DOHH2 (cell line): ENCODE data around the gene TSHZ1.

ENCODE experiments used
- H3F3A ChIP-seq: fragments of 200-600 bp; sonication (generic), shearing (Covaris generic); 2 replicates; pipeline ENCODE4 v1.6.0; 2016; ENCODE audit warnings: antibody characterized with exemption, mild to moderate bottlenecking; ENCODE audit not compliant: control insufficient read depth, insufficient read depth
- H3K27ac ChIP-seq: fragments of 200-600 bp; sonication (generic); 2 replicates; pipeline ENCODE4 v1.5.1; 2014; ENCODE audit warnings: low read depth, mild to moderate bottlenecking, low read length, moderate library complexity
- H3K27me3 ChIP-seq: fragments of 200-600 bp; sonication (generic); 2 replicates; pipeline ENCODE4 v1.6.1; 2014; ENCODE audit warnings: mild to moderate bottlenecking, low read length, mixed read lengths; ENCODE audit not compliant: control insufficient read depth
- H3K36me3 ChIP-seq: fragments of 200-600 bp; sonication (generic); 2 replicates; pipeline ENCODE4 v1.6.1; 2014; ENCODE audit warnings: mild to moderate bottlenecking, low read length, moderate library complexity, mixed read lengths; ENCODE audit not compliant: control insufficient read depth
- H3K4me1 ChIP-seq: fragments of 200-600 bp; sonication (generic); 2 replicates; pipeline ENCODE4 v1.6.1; 2014; ENCODE audit warnings: mild to moderate bottlenecking, low read length, mixed read lengths; ENCODE audit not compliant: control insufficient read depth
- H3K4me2 ChIP-seq: fragments of 200-600 bp; sonication (generic); 2 replicates; pipeline ENCODE4 v1.6.0; 2014; ENCODE audit warnings: mild to moderate bottlenecking, low read length, moderate library complexity
- H3K4me3 ChIP-seq: fragments of 200-600 bp; sonication (generic); 2 replicates; pipeline ENCODE4 v1.5.1; 2014; ENCODE audit warnings: mild to moderate bottlenecking, low read length, mixed read lengths
- H3K79me2 ChIP-seq: fragments of 200-600 bp; sonication (generic); 2 replicates; pipeline ENCODE4 v1.6.1; 2014; ENCODE audit warnings: mild to moderate bottlenecking, low read length, mixed read lengths; ENCODE audit not compliant: control insufficient read depth
- H3K9me2 ChIP-seq: fragments of 200-600 bp; sonication (generic); replicated peaks from 2 replicates; pipeline ENCODE4 v1.6.1; 2014; ENCODE audit warnings: mild to moderate bottlenecking, low read length, mixed read lengths; ENCODE audit not compliant: control insufficient read depth
- H3K9me3 ChIP-seq: fragments of 200-600 bp; sonication (generic); 2 replicates; pipeline ENCODE4 v1.6.1; 2014; ENCODE audit warnings: antibody characterized with exemption, low read length, mixed read lengths; ENCODE audit not compliant: control insufficient read depth, insufficient read depth
- H4K20me1 ChIP-seq: fragments of 200-600 bp; sonication (generic); 2 replicates; pipeline ENCODE4 v1.6.0; 2014; ENCODE audit warnings: low read depth, mild to moderate bottlenecking, antibody characterized with exemption, low read length, moderate library complexity; ENCODE audit not compliant: control insufficient read depth, insufficient read depth
- EZH2phosphoT487 ChIP-seq: fragments of 200-600 bp; sonication (generic); IDR thresholded peaks from 2 replicates; pipeline ENCODE4 v1.6.1; 2017; ENCODE audit warnings: borderline replicate concordance, mild to moderate bottlenecking, antibody characterized with exemption, low read length, moderate library complexity, mixed read lengths
- TF ChIP-seq, protein P1 (sequence below): fragments of 200-600 bp; sonication (generic); IDR thresholded peaks from one replicate; pipeline ENCODE4 v1.5.1; 2014; ENCODE audit warnings: antibody characterized with exemption, mild to moderate bottlenecking, low read depth, low read length; ENCODE audit not compliant: poor library complexity, severe bottlenecking

TSHZ1 gene

DNA sequence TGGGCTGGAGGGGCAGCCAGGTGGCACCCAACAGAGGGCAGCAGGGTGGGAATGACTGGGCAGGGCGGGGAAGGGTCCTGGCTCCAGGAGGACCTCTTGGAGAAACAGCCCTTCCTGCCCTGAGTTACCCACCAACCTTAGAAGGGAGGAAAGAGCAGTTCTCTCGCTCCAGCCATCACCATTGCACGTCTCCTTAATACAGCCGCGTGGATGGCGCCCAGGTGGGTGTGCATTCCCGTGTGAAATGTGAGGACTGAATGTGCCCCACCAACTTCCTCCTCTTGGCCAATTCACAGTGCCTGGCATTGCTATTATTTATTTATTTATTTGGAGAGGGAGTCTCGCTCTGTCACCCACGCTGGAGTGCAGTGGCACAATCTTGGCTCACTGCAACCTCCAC is 109.9 kb downstream of the TSHZ1 start:
- H3K9me3 ChIP-seq = no peaks in the 10 kb centered on the region
- no peaks in the 10 kb centered on the region for H4K20me1 ChIP-seq
- no peak overlapping the region for H3K4me2 ChIP-seq
- H3K79me2 ChIP-seq = no peaks in the 10 kb centered on the region
- H3K4me1 ChIP-seq = no peaks in the 10 kb centered on the region
- no peaks in the 10 kb centered on the region for H3K9me2 ChIP-seq
- no peaks in the 10 kb centered on the region for H3F3A ChIP-seq
- H3K4me3 ChIP-seq = no peak overlapping the region
- H3K36me3 ChIP-seq = no peaks in the 10 kb centered on the region
- no peak overlapping the region for H3K27ac ChIP-seq
- TF ChIP-seq, protein P1, sequence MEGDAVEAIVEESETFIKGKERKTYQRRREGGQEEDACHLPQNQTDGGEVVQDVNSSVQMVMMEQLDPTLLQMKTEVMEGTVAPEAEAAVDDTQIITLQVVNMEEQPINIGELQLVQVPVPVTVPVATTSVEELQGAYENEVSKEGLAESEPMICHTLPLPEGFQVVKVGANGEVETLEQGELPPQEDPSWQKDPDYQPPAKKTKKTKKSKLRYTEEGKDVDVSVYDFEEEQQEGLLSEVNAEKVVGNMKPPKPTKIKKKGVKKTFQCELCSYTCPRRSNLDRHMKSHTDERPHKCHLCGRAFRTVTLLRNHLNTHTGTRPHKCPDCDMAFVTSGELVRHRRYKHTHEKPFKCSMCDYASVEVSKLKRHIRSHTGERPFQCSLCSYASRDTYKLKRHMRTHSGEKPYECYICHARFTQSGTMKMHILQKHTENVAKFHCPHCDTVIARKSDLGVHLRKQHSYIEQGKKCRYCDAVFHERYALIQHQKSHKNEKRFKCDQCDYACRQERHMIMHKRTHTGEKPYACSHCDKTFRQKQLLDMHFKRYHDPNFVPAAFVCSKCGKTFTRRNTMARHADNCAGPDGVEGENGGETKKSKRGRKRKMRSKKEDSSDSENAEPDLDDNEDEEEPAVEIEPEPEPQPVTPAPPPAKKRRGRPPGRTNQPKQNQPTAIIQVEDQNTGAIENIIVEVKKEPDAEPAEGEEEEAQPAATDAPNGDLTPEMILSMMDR = no peak
- no peak for TF ChIP-seq EZH2phosphoT487
- no peaks in the 10 kb centered on the region for H3K27me3 ChIP-seq

- Histone ChIP-seq H3K9me2 (no peaks in the 10 kb centered on the region), H3K36me3 (no peaks in the 10 kb centered on the region), H3K4me2 (no peak overlapping the region), H3K4me1 (no peaks in the 10 kb centered on the region), H3K27me3 (no peaks in the 10 kb centered on the region), H3K27ac (no peak overlapping the region), H4K20me1 (no peaks in the 10 kb centered on the region), H3F3A (no peaks in the 10 kb centered on the region), H3K9me3 (0 out of 2 replicates have a peak, but pooled peaks cover 4% of the 10 kb centered on the region), H3K4me3 (no peak overlapping the region), H3K79me2 (no peaks in the 10 kb centered on the region)
- TF ChIP-seq, protein P1 = no peak
- TF ChIP-seq EZH2phosphoT487 = no peak
Measured at GRCh38 chr18:75321431-75321830, 110.8 kb downstream of the TSHZ1 start.

GRCh38 chr18:75322206-75322605 is 111.6 kb downstream of the TSHZ1 start:
- H3K27me3 ChIP-seq = no peaks in the 10 kb centered on the region
- no peak overlapping the region for H3K4me2 ChIP-seq
- no peaks in the 10 kb centered on the region for H3K4me1 ChIP-seq
- H3K4me3 ChIP-seq = no peak overlapping the region
- no peaks in the 10 kb centered on the region for H3K79me2 ChIP-seq
- no peaks in the 10 kb centered on the region for H4K20me1 ChIP-seq
- no peaks in the 10 kb centered on the region for H3K36me3 ChIP-seq
- H3K9me3 ChIP-seq = 0 out of 2 replicates have a peak, but pooled peaks cover 7% of the 10 kb centered on the region
- H3F3A ChIP-seq = no peaks in the 10 kb centered on the region
- TF ChIP-seq, protein P1 = no peak
- no peak for TF ChIP-seq EZH2phosphoT487
- H3K27ac ChIP-seq = no peak overlapping the region
- no peaks in the 10 kb centered on the region for H3K9me2 ChIP-seq
